ENCODE data around the gene RND3.

Gene RND3

GRCh38 chr2:150475479-150476250, 11.8 kb downstream of the RND3 start:
- DNase-seq, result no peak

GRCh38 chr2:150474326-150475074, 13.0 kb downstream of the RND3 start:
- peak; percentile 51 for DNase-seq

GRCh38 chr2:150473767-150474166, 13.7 kb downstream of the RND3 start:
- DNase-seq, result no peak

- peak; percentile 84 for DNase-seq
Measured at GRCh38 chr2:150472511-150472899, 15.0 kb downstream of the RND3 start.

- no peak for DNase-seq
Measured at GRCh38 chr2:150471813-150472510, 15.5 kb downstream of the RND3 start.

- no peak for DNase-seq
Measured at GRCh38 chr2:150470435-150470834, 17.0 kb downstream of the RND3 start.

GRCh38 chr2:150469706-150470274, 17.7 kb downstream of the RND3 start:
- peak; percentile 21 for DNase-seq

- peak; percentile 3 for DNase-seq
Measured at GRCh38 chr2:150468350-150468960, 19.0 kb downstream of the RND3 start.

- DNase-seq, result no peak
Measured at GRCh38 chr2:150467621-150467963, 19.9 kb downstream of the RND3 start.

GRCh38 chr2:150466741-150467620, 20.5 kb downstream of the RND3 start:
- peak; percentile 91 for DNase-seq

- DNase-seq, result no peak
Measured at GRCh38 chr2:150465703-150466569, 21.5 kb downstream of the RND3 start.

GRCh38 chr2:150464986-150465385, 22.5 kb downstream of the RND3 start:
- DNase-seq, result no peak

- peak; percentile 8 for DNase-seq
Measured at GRCh38 chr2:150464270-150464669, 23.2 kb downstream of the RND3 start.

GRCh38 chr2:150462770-150463169, 24.7 kb downstream of the RND3 start:
- no peak for DNase-seq

GRCh38 chr2:150459281-150459680, 28.2 kb downstream of the RND3 start:
- DNase-seq, result peak; percentile 60

- no peak for DNase-seq
Measured at GRCh38 chr2:150450765-150451164, 36.7 kb downstream of the RND3 start.

- no peak for DNase-seq
Measured at GRCh38 chr2:150449856-150450255, 37.6 kb downstream of the RND3 start.

GRCh38 chr2:150445398-150445797, 42.1 kb downstream of the RND3 start:
- no peak for DNase-seq

GRCh38 chr2:150442484-150442883, 45.0 kb downstream of the RND3 start:
- no peak for DNase-seq

- DNase-seq, result no peak
Measured at GRCh38 chr2:150441784-150442183, 45.7 kb downstream of the RND3 start.

- no peak for DNase-seq
Measured at GRCh38 chr2:150441226-150441625, 46.2 kb downstream of the RND3 start.

Data from fibroblast of skin of right quadriceps (primary cell).